Hippocampal formation (tissue), 2 donors: ENCODE results near the gene ARPC5L.
"Not testable (repeated sequence)": the region's sequence is repeated elsewhere in the genome, so short reads cannot be mapped to it uniquely, and the experiment has no call there.

Source experiments
- DNase-seq, 2 donors: peaks; one replicate each; lab custom pipeline; 2025; lab: John Stamatoyannopoulos, UW

Gene ARPC5L

DNA sequence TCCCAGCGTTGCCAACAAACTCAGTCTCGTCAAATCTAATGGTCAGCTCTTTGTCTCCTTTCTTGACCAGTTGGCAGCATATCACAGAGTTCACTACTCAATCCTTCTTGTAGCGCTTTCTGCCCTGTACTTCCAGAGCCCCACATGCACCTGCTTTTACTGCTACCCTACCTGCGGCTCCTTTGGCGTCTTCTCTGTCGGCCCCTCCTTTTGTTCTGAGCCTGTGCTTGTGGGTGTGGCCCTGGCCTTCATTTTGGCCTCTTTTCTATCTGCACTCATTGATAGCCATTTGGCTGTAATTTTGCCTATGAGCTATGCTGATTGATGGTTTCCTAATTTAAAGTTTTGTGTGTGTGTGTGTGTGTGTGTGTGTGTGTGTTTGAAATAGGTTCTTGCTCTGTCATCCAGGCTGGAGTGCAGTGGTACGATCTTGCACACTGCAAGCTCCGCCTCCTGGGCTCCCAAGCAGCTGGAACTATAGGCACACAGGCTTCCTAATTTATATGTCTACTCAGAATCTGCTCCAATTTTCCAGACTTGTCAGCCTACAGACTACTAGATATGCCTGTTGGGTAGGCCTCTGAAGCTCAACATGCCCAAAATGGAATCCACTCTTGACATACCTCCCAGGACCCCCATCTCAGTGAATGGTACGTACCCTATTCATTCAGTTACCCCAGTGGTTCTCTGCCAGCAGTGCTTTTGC, 32.3 kb downstream of the ARPC5L start:
- DNase-seq: no peak

DNA sequence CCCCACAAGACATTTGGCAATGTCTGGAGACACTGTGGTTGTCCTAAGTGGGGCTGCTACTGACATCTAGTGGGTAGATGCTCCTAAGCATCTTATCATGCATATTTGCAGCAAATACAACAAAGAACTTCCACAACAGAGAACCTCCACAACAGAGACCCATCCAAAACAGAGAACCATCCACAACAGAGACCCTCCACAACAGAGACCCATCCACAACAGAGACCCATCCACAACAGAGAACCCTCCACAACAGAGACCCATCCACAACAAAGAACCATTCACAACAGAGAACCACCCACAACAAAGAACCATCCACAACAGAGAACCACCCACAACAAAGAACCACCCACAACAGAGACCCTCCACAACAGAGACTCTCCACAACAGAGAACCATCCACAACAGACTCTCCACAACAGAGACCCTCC, 32.8 kb downstream of the ARPC5L start:
- DNase-seq: peak in 1 of 2 donors; percentile 54

DNA sequence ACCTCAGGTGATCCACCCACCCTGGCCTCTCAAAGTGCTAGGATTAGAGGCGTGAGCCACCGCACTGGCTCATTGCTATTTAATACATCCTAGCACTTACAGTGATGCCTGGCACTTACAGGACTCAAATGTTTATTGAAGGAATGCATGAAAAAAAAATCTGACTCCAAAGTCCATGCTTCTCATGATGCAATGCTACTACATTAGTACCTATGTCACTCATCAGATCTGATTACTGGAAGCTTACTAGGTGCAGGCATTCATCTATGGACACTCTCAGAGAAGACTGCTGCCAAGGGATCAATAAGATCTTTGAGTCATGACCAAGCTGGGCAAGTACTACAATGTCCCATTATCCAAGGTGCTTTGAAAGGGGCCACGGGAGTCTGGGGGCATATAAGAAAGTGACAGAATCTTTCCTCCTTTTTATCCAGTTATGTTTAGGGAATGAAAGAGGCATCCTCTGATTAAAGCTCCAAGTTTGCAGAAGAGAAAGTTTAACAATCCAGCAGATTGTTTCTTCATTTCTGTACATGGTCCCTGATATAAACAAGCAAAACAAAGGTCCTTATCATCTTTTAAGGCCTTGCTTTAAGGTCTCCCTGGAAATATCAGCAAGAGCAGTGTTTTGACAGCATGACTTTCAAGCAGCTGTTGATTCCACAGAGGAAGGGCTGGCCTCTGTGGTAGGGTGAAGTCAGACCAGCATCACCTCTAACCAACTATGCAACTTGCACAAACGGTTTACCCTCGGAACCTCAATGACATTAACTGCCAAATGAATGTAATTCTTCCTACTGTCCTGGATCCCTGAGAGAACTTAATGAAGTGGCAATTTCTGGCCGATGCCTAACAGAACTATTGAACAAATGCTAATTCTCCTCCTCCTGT, 35.9 kb downstream of the ARPC5L start:
- no peak for DNase-seq

DNA sequence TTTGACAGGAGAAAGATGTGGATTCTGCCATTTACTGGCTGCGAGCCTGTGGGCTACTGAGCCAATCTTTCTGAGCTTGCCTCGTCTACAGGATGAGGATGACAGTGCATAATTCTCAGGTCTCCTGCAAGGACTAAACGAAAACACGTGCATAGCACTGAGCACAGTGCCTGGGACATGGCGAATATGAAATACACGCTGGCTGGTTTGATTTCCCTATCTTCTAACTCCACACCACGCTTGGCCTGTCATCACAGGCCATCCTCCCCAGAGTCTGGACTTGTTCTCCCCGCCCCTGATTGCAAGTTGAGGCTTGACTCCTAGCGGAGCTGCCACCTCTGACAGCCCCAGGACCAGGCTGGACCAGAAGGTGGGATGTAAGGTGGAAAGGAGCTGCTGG, 37.9 kb downstream of the ARPC5L start:
- no peak for DNase-seq

DNA sequence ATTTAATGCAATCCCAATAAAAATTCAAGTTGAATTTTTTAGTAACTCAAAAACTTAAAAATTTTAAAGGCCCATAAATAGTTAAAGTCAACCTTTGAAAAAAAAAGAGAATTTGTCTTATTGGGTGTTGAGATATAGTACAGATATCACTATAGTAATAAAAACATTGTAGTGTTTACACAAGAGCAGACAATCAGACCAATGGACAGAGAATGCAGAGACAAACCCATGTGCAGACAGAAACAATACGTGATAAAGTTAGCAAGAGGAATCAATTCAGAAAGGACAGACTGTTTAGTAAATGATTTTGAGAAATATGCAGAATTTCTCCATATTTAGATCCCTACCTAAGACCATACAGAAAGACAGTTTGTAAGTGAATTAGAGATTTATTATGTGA, 45.0 kb downstream of the ARPC5L start:
- no peak for DNase-seq

DNA sequence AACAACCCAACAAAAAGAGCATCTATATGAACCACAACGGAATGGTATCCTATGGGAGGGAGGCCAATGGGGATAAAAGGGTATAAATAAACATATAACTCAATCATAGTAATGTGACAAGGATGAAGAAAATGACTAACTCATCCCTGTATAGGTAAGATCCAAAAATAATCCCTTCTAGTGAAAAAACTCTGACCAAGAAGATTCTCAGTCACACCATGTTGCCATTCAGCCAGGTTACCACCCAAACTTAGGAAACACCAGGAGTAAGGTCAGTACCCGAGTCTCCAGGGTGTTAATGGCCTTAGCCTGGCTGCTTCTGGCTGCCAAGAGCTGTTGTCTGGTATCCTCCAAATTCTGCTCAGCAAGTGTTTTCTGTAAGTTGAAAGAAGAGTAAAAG, 46.2 kb downstream of the ARPC5L start:
- DNase-seq: no peak

DNA sequence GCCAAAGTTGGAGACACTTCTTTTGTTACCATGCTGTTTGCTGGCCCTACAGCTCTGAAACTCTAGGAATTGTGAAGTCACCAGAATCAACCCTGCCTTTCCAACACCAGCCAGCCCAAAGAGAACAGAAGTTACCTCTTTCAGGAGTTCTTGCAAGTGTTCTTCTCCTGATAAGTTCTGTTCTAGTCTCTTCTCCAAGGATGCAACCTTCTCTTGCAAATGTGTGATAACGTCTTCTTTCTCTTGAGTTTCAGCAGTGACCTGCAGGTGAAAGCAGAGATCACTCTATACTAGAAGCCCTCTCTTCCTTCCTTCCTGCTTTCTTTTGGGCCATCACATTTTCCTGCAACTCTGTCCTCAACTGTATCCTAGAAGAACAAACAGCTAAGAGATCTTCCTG, 49.8 kb downstream of the ARPC5L start:
- no peak for DNase-seq

DNA sequence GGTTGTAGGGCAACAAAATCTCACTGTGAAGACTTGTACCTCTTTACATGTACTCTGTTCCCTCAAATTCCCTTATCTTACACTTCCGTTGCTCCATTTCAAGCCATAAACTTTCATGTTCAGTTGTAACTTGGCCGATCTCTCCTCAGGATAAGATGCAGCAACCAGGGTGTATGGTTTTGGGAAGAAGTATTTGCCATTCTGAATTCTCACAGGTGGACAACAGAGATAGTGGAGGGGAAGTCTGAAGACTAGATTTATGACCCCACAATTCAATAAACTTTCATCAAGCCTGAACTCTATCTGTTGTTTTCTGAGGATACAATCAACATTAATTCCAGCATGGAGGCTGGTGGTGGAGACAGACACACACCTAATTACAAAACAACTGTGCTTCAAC, 51.4 kb downstream of the ARPC5L start:
- no peak for DNase-seq

DNA sequence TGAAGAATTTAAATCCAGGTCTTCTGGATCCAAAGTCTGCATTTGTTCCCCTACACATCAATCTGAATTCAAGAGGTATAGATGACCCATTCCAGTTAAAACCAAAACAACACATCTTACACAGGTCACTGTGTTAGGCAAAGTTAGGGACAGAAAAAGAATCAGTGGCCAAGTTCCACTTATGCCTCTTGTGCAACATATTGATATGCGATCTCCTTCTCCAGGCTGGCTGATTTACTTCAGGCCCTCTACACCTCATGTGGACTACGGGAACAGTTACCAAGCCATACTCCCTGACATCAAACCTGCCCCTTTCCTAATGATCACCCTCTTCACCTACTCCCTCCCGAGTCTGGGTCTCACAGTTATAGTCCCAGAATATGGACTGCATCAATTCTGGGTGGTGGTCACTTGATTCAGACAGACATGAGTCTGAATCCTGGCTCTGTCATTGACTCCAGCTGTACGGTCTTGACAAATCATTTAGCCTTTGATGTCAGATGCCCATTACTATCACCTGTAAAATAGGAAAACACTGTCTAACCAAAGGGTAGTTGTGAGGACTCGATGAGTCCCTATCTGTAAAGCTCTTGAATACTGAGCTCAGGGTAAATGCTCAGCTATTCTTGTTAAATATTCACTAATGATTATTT, 52.9 kb downstream of the ARPC5L start:
- DNase-seq: no peak

DNA sequence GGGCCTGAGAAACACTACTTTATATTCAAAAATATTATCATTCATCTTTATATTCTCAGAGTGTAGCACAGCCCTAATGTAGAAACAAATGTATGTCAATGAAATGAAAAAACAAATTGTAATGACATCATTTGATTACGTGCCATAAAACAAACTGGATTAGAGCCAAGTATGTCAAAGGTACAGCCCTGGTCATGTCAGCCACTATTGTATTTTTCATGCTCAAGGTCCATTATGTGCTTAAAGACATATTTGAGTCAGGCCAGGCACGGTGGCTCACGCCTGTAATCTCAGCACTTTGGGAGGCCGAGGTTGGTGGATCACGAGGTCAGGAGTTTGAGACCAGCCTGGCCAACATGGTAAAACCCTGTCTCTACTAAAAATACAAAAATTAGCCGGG, 58.5 kb downstream of the ARPC5L start:
- DNase-seq: not testable (repeated sequence)
